Measurements from ENCODE around the gene RPL39. TPM values are rescaled to one million over a fixed set of nuclear protein-coding genes. Genes with fewer than 3 reads are reported as not detected.

Gene RPL39
- total and polyA plus RNA-seq, 2 of the 8 experiments (the other 6 are each of a cell fraction or from before 2014, with no cell fraction given), result 1,942 to 2,394 TPM

- H3K18ac ChIP-seq (ENCODE audit: extremely low read depth, low read length), result no peak overlapping the region
- peak overlapping the region; percentile 46 for H3K56ac ChIP-seq (replicated peaks; ENCODE audit: insufficient read length, low read depth, low read length)
- peaks cover 15 to 18% of the 10 kb centered on the region in 2 experiments for H4K20me1 ChIP-seq (replicated peaks in 1 of 2; ENCODE audit: control insufficient read depth in 1 of 2, insufficient read depth in 2 of 2, low read length in 2 of 2)
- no peak overlapping the region for H3K23ac ChIP-seq (ENCODE audit: insufficient read length)
- H4K5ac ChIP-seq (ENCODE audit: insufficient read length, low read depth, low read length), result peak overlapping the region; percentile 33
- peak overlapping the region; percentile 72 to 98 (median 85) for H3K4me3 ChIP-seq (ENCODE audit: extremely low read depth in 1 of 4, insufficient read depth in 2 of 4, low read depth in 3 of 4, low read length in 4 of 4)
- FAIRE-seq (no peak), DNase-seq (ENCODE audit: low read depth in 1 of 2, low spot score in 2 of 2) (no peak)
- no peak overlapping the region for H2AFZ ChIP-seq (ENCODE audit: low read length)
- peak overlapping the region; percentile 59 to 69 for H3K4me2 ChIP-seq (ENCODE audit: insufficient read depth in 1 of 2, low read depth in 2 of 2, low read length in 2 of 2)
- peaks cover 15 to 46% of the 10 kb centered on the region in 2 experiments for H3K79me2 ChIP-seq (ENCODE audit: control insufficient read depth in 1 of 2, insufficient read depth in 2 of 2, low read length in 2 of 2)
- WGBS, 2 experiments (ENCODE audit: extremely low coverage in 1 of 2, insufficient coverage in 1 of 2, insufficient read length in 1 of 2, insufficient replicate concordance in 2 of 2, low coverage in 1 of 2, low lambda C conversion rate in 2 of 2, missing lambda C conversion rate in 1 of 2), result 1% methylated on average over 16 of the region's 31 CpGs; no CpG with 5 or more reads in 1 of the 2 experiments
- H3K14ac ChIP-seq (ENCODE audit: insufficient read length), result no peak overlapping the region
- H3K79me1 ChIP-seq (ENCODE audit: low read depth, low read length), result no peaks in the 10 kb centered on the region
- no peak overlapping the region for H2BK12ac ChIP-seq (ENCODE audit: low read depth, low read length)
- ChIA-PET POLR2A (ENCODE audit: partially characterized antibody) (interaction anchor here (0.7 to 3.6 kb wide), 32 partner anchors 9 to 391 kb away, joined by 3 to 48 read pairs (median 6); partner anchors contain the start of genes NDUFA1, RNF113A, SEPTIN6 and SOWAHD), CTCF (ENCODE audit: partially characterized antibody) (interaction anchor here (0.6 to 1.7 kb wide), 2 partner anchors 33 to 104 kb away, joined by 3 to 8 read pairs; partner anchors contain the start of gene SOWAHD)
- peak overlapping the region; percentile 24; the same call in 1 of the 2 replicates for H2AK5ac ChIP-seq (ENCODE audit: low read depth, low read length)
- peak overlapping the region; percentile 85 to 93 (median 90) for H3K9ac ChIP-seq (replicated peaks in 1 of 4; ENCODE audit: extremely low read depth in 1 of 4, low read depth in 3 of 4, low read length in 3 of 4)
- peak overlapping the region; percentile 95; the same call in 1 of the 2 replicates for H4K8ac ChIP-seq (ENCODE audit: extremely low read depth, insufficient read depth, low read length)
- no peaks in the 10 kb centered on the region for H3K9me3 ChIP-seq (ENCODE audit: insufficient read depth in 2 of 2, low read depth in 1 of 2, low read length in 1 of 2)
- no peaks in the 10 kb centered on the region for H3K27me3 ChIP-seq (replicated peaks in 1 of 4; ENCODE audit: control insufficient read depth in 3 of 4, extremely low read depth in 1 of 4, insufficient read depth in 3 of 4, low read length in 3 of 4)
- H3K23me2 ChIP-seq (ENCODE audit: low read depth, low read length), result no peaks in the 10 kb centered on the region; the same call in 1 of the 2 replicates
- no peak overlapping the region for H2BK120ac ChIP-seq (replicated peaks; ENCODE audit: low read depth, low read length)
- no peak for TF ChIP-seq KDM1A (IDR thresholded peaks at IDR 0.05; ENCODE audit: borderline replicate concordance, low read length)
- peak in 1 of 3 experiments; percentile 4; a peak in 1 of 4 replicates for TF ChIP-seq CTCF (IDR thresholded peaks at IDR 0.05; ENCODE audit: control extremely low read depth in 1 of 3, insufficient read depth in 1 of 3, low read depth in 1 of 3, low read length in 3 of 3)
- TF ChIP-seq GABPA (IDR thresholded peaks at IDR 0.05; ENCODE audit: borderline replicate concordance, insufficient read depth, low read length), result no peak
- TF ChIP-seq TEAD4 (IDR thresholded peaks at IDR 0.05; ENCODE audit: low read depth, low read length), result no peak
- TF ChIP-seq SIN3A (conservative IDR thresholded peaks at IDR 0.05 in 1 of 2, IDR thresholded peaks at IDR 0.05 in 1 of 2; ENCODE audit: low read depth in 1 of 2, low read length in 2 of 2), result 0 out of 4 replicates have a peak, but pooled peaks of 1 of the 2 experiments have one; percentile 29
- TF ChIP-seq TAF7 (optimal IDR thresholded peaks at IDR 0.05; ENCODE audit: borderline replicate concordance, low read depth, low read length), result no peak
- peak overlapping the region; percentile 24 for H2BK5ac ChIP-seq (ENCODE audit: low read depth, low read length)
- H3K4me1 ChIP-seq (replicated peaks in 1 of 4; ENCODE audit: control insufficient read depth in 3 of 4, insufficient read depth in 4 of 4, low read length in 3 of 4), result peaks cover 0 to 3% (median 0%) of the 10 kb centered on the region in 4 experiments; a peak in 1 of 7 replicates
- peaks cover 0 to 39% (median 19%) of the 10 kb centered on the region in 4 experiments; a peak in 7 of 8 replicates for H3K36me3 ChIP-seq (ENCODE audit: control insufficient read depth in 2 of 4, insufficient read depth in 4 of 4, low read length in 3 of 4)
- H2BK15ac ChIP-seq (ENCODE audit: low read length), result no peak overlapping the region
- peak overlapping the region; percentile 87 for H3K27ac ChIP-seq (ENCODE audit: low read depth, low read length)
- no peak overlapping the region for H2BK20ac ChIP-seq (ENCODE audit: low read length)
- peak overlapping the region; percentile 53 for H3K4ac ChIP-seq (replicated peaks; ENCODE audit: insufficient read length, low read depth, low read length)
- peak overlapping the region; percentile 81 for H4K91ac ChIP-seq (replicated peaks; ENCODE audit: insufficient read length, low read length)
Observed at GRCh38 chrX:119790977-119791436, 423 bp downstream of the RPL39 start.
